Left forelimb (tissue), 1 donor: ENCODE results near the gene DNAJC11.
A peak's percentile ranks its signal among the peaks of the same experiment; 100 is the strongest.
"Not testable (repeated sequence)": the region's sequence is repeated elsewhere in the genome, so short reads cannot be mapped to it uniquely, and the experiment has no call there.

Experiments
- DNase-seq: peaks from one replicate; pipeline ENCODE4 v3.0.0-alpha.2; 2018; ENCODE audit warnings: low spot score

Gene DNAJC11

GRCh38 chr1:6623269-6623965, 78.2 kb downstream of the DNAJC11 start:
- DNase-seq = no peak

- no peak for DNase-seq
Measured at GRCh38 chr1:6622396-6623152, 79.0 kb downstream of the DNAJC11 start.

- DNase-seq = no peak
Measured at GRCh38 chr1:6621429-6622391, 79.9 kb downstream of the DNAJC11 start.

GRCh38 chr1:6619045-6619444, 82.6 kb downstream of the DNAJC11 start:
- no peak for DNase-seq

GRCh38 chr1:6614929-6615785, 86.5 kb downstream of the DNAJC11 start:
- no peak for DNase-seq

- peak; percentile 76 for DNase-seq
Measured at GRCh38 chr1:6614019-6614928, 87.3 kb downstream of the DNAJC11 start.

GRCh38 chr1:6613361-6614018, 88.1 kb downstream of the DNAJC11 start, which contains the start of gene PHF13:
TSS of gene PHF13 (plus strand) at chr1:6613731. CDS start at chr1:6614067, 336 bp downstream.
- DNase-seq = peak; percentile 100

- DNase-seq = peak; percentile 76
Measured at GRCh38 chr1:6612641-6613360, 88.8 kb downstream of the DNAJC11 start.

GRCh38 chr1:6603915-6604558, 97.6 kb downstream of the DNAJC11 start:
- peak; percentile 83 for DNase-seq

- DNase-seq = peak; percentile 84
Measured at GRCh38 chr1:6603238-6603914, 98.2 kb downstream of the DNAJC11 start.

GRCh38 chr1:6602669-6603237, 98.9 kb downstream of the DNAJC11 start, which contains the start of gene KLHL21:
TSS of gene KLHL21 (minus strand) at chr1:6602869. CDS start at chr1:6602817, 52 bp downstream.
- peak; percentile 91 for DNase-seq

GRCh38 chr1:6601923-6602668, 99.5 kb downstream of the DNAJC11 start:
- peak; percentile 86 for DNase-seq

- DNase-seq = no peak
Measured at GRCh38 chr1:6601049-6601922, 100.3 kb downstream of the DNAJC11 start.

- no peak for DNase-seq
Measured at GRCh38 chr1:6600410-6601048, 101.1 kb downstream of the DNAJC11 start.

GRCh38 chr1:6599991-6600390, 101.6 kb downstream of the DNAJC11 start:
- not testable (repeated sequence) for DNase-seq
